Sigmoid colon (tissue), 7 donors: ENCODE results near the gene DHRS7B. TPM values are rescaled to one million over a fixed set of nuclear protein-coding genes. Genes with fewer than 3 reads are reported as not detected.
"Not testable (repeated sequence)": the region's sequence is repeated elsewhere in the genome, so short reads cannot be mapped to it uniquely, and the experiment has no call there.

Source experiments
- DNase-seq: peaks from one replicate; pipeline ENCODE4 v3.0.0-alpha.2; 2019
- H3K27ac ChIP-seq, 4 donors: fragments of 200-600 bp; sonication (generic); one replicate each; pipeline ENCODE4 v1.5.1; 2016 to 2019; ENCODE audit warnings: mild to moderate bottlenecking in 1 of 4
- H3K27me3 ChIP-seq, 3 donors: fragments of 200-600 bp; sonication (generic); one replicate each; pipeline ENCODE4 v1.5.1; 2019; ENCODE audit warnings: mild to moderate bottlenecking in 1 of 3
- H3K36me3 ChIP-seq, 4 donors: fragments of 200-600 bp; sonication (generic); one replicate each; pipeline ENCODE4 v1.5.1; 2016 to 2019
- H3K4me1 ChIP-seq, 4 donors: fragments of 200-600 bp; sonication (generic); one replicate each; pipeline ENCODE4 v1.5.1; 2017 to 2019
- H3K4me3 ChIP-seq, 4 donors: fragments of 200-600 bp; sonication (generic); one replicate each; pipeline ENCODE4 v1.5.1; 2017 to 2019; ENCODE audit warnings: mild to moderate bottlenecking in 2 of 4, moderate library complexity in 1 of 4
- H3K9me3 ChIP-seq, 4 donors: fragments of 200-600 bp in 3 of 4; sonication (generic) in 3 of 4; one replicate each; pipeline versions ENCODE4 v1.5.1 to v1.6.1; 2013 to 2019
- CTCF ChIP-seq, 4 experiments: fragments of 450-650 bp in 3 of 4; fragments of 200-600 bp in 1 of 4; IDR thresholded peaks; one replicate each; pipeline ENCODE4 v1.5.1; 2016 to 2019; ENCODE audit warnings: antibody characterized with exemption in 4 of 4, mild to moderate bottlenecking in 3 of 4, moderate library complexity in 2 of 4
- EP300 ChIP-seq, 4 donors: sonication (generic); formaldehyde crosslinking; IDR thresholded peaks; one replicate each; pipeline ENCODE4 v1.6.1; 2017; ENCODE audit warnings: antibody characterized with exemption in 4 of 4
- POLR2A ChIP-seq, 2 donors: fragments of 450-650 bp; IDR thresholded peaks; one replicate each; pipeline ENCODE4 v1.6.1; 2016; ENCODE audit warnings: antibody characterized with exemption in 2 of 2, mild to moderate bottlenecking in 2 of 2, moderate library complexity in 2 of 2
- POLR2AphosphoS5 ChIP-seq, 4 donors: sonication (generic); formaldehyde crosslinking; IDR thresholded peaks; one replicate each; pipeline ENCODE4 v1.6.1; 2017; ENCODE audit warnings: antibody characterized with exemption in 4 of 4
- WGBS, 2 donors: extraction: QIAGEN DNeasy Blood & Tissue Kit; methylation state at CpG; one replicate each; pipeline ENCODE4 v1.1.7; 2013; 5-methylcytosine and 5-hydroxymethylcytosine counted together
- intact Hi-C: fragments of 100-400 bp; cut with DNase I; formaldehyde crosslinking; loops from one replicate; pipeline ENCODE4 v1.15.1; 2023
- polyA plus RNA-seq, 3 donors: library from polyadenylated mRNA; stranded (reverse); fragments of 200-250 nt; gene quantifications; one replicate each; pipeline ENCODE4 v1.2.3, GENCODE V29; 2013
- total RNA-seq, 4 donors: library from RNA; depleted of rRNA; stranded (reverse); fragments of >200 nt; gene quantifications; one replicate each; pipeline ENCODE4 v1.1.0, GENCODE V29; 2016
- donor health status: healthy with polysubstance abuse.
- donor health status: Bipolar disorder and iron deficiency.
- donor health status: healthy.

The DHRS7B gene
- total and polyA plus RNA-seq, 7 donors = 8.3 to 31.9 (median 23.2) TPM

DNA sequence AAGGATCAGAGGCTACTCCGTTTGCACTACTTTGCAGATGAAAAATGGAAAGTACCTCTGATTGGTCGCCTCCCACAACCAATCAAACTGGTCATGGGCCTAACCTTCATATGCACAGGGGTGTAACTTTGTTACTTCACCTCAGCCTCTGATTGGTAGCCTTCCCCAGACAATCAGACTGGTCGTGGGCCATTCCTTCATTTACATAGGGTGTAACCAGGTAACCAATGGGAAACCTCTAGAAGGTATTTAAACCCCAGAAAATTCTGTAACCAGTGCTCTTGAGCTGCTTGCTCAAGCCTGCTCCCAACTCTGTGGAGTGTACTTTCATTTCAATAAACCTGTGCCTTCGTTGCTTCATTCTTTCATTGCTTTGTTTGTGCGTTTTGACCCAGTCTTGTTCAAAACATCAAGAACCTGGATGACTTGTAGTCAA is 44.7 kb upstream of the DHRS7B start:
- DNase-seq = no peak
- H3K27ac ChIP-seq = no peak overlapping the region
- no peak overlapping the region for H3K4me3 ChIP-seq
- H3K4me1 ChIP-seq = peaks cover 0 to 28% (median 19%) of the 10 kb centered on the region in 4 donors
- no peak for TF ChIP-seq EP300 (IDR thresholded peaks at IDR 0.05)
- no peak for TF ChIP-seq CTCF (IDR thresholded peaks at IDR 0.05)
- TF ChIP-seq POLR2AphosphoS5 (IDR thresholded peaks at IDR 0.05) = no peak
- no peak for TF ChIP-seq POLR2A (IDR thresholded peaks at IDR 0.05)
- intact Hi-C loops = no loop called here
- 77 to 84% methylated on average over 5 of the region's 5 CpGs for WGBS, 2 donors
- no peaks in the 10 kb centered on the region for H3K36me3 ChIP-seq
- H3K27me3 ChIP-seq = no peaks in the 10 kb centered on the region
- H3K9me3 ChIP-seq = peaks cover 0 to 2% (median 0%) of the 10 kb centered on the region in 4 donors

DNA sequence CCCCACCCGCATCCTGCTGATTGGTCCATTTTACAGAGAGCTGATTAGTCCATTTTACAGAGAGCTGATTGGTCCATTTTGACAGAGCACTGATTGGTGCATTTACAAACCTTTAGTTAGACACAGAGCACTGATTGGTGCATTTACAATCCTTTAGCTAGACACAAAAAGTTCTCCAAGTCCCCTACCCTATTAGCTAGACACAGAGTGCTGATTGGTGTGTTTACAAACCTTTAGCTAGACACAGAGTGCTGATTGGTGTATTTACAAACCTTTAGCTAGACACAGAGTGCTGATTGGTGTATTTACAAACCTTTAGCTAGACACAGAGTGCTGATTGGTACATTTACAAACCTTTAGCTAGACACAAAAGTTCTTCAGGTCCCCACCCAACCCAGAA is 41.5 kb upstream of the DHRS7B start:
- H3K4me3 ChIP-seq, H3K27me3 ChIP-seq, intact Hi-C loops, DNase-seq, H3K9me3 ChIP-seq, H3K4me1 ChIP-seq, H3K27ac ChIP-seq, H3K36me3 ChIP-seq: not testable (repeated sequence)
- WGBS, 2 donors = 95 to 98% methylated on average over 1 of the region's 1 CpG

- no peak overlapping the region for H3K27ac ChIP-seq
- TF ChIP-seq CTCF (IDR thresholded peaks at IDR 0.05) = no peak
- TF ChIP-seq EP300 (IDR thresholded peaks at IDR 0.05) = no peak
- no peak for TF ChIP-seq POLR2A (IDR thresholded peaks at IDR 0.05)
- no peak for TF ChIP-seq POLR2AphosphoS5 (IDR thresholded peaks at IDR 0.05)
- peaks cover 0 to 2% (median 0%) of the 10 kb centered on the region in 4 donors for H3K9me3 ChIP-seq
- no peaks in the 10 kb centered on the region for H3K27me3 ChIP-seq
- DNase-seq = no peak
- no peak overlapping the region for H3K4me3 ChIP-seq
- WGBS, 2 donors = 84 to 94% methylated on average over 32 of the region's 32 CpGs
- H3K4me1 ChIP-seq = no peaks in the 10 kb centered on the region
- H3K36me3 ChIP-seq = no peaks in the 10 kb centered on the region
- intact Hi-C loops = no loop called here
Measured at GRCh38 chr17:21085707-21086106, 41.1 kb upstream of the DHRS7B start.

DNA sequence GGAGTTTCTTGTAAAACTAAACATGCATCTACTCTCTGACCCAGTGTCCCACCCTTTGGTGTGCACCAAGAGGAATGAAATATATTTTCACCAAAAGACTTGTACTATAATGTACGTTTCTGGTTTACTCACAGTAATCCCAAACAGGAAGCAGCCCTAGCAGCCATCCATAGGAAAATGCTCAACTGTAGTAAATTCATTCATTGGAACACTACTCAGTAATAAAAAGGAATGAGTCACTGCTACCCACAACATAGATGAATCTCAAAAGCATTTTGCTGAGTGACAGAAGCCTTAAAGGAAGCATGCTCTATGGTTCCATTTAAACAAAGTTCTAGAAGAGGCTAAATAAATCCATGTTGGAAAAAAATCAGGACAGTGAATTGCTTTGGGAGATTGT is 37.6 kb upstream of the DHRS7B start:
- no peak for DNase-seq
- no peaks in the 10 kb centered on the region for H3K27me3 ChIP-seq
- 11 to 56% methylated on average over 1 of the region's 1 CpG for WGBS, 2 donors
- no peaks in the 10 kb centered on the region for H3K9me3 ChIP-seq
- no peaks in the 10 kb centered on the region for H3K36me3 ChIP-seq
- no peak overlapping the region for H3K4me3 ChIP-seq
- H3K27ac ChIP-seq = no peak overlapping the region
- intact Hi-C loops = no loop called here
- H3K4me1 ChIP-seq = no peaks in the 10 kb centered on the region
- TF ChIP-seq POLR2AphosphoS5 (IDR thresholded peaks at IDR 0.05) (no peak), CTCF (IDR thresholded peaks at IDR 0.05) (no peak), POLR2A (IDR thresholded peaks at IDR 0.05) (no peak), EP300 (IDR thresholded peaks at IDR 0.05) (no peak)

DNA sequence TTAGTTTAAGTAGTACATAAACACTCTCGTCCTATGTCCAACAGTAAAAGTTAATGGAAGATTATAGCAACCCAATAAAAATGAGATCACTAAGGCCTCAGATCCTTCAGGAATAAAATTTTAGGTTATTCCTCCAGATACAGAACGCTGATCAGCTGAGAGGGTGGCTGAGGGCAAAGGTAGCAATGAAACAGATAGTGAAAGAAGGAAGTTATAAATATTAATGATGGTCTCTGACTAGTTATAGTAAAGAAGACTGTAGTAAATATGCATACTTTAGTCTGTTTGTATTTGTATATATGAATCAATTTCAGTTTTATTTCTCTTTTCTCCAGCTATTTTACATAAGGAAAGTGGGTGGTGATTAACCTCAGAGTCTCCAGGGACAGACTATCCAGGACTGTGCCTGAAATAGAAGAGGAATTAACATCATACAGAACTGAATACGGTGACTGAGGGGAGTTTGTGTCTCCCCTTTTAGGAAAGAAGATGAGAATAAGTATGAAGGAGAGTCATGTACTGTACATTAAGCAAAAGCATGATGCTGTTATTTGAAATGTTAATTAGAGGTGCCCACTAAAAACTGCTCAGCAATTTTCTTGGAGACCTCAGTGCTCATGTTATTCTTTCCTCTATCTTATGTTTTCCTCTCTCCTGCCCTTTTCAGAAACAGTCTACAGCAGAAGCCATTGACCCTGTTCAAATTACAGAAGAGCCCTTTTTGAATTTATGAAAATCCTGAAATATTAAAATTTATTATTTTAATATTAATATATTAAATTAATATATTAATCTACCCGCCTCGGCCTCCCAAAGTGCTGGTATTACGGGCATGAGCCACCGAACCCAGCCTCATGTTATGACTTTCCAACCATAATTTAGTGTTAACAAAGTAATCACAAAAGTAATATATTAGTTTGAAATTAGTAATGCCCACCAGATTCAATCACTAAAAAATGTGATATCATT is 36.5 kb upstream of the DHRS7B start:
- Histone ChIP-seq H3K4me1 (no peaks in the 10 kb centered on the region), H3K36me3 (no peaks in the 10 kb centered on the region), H3K27ac (no peak overlapping the region), H3K27me3 (no peaks in the 10 kb centered on the region), H3K4me3 (no peak overlapping the region), H3K9me3 (no peaks in the 10 kb centered on the region)
- TF ChIP-seq POLR2A (IDR thresholded peaks at IDR 0.05) = no peak
- intact Hi-C loops = no loop called here
- WGBS, 2 donors = 63 to 75% methylated on average over 7 of the region's 7 CpGs
- DNase-seq = no peak
